Mesodermal cell (in vitro differentiated cells): Measurements from ENCODE around the gene FHIT.

ENCODE experiments used
- H3K27ac ChIP-seq: 2 replicates; pipeline ENCODE4 v1.7.0; 2013; ENCODE audit warnings: mild to moderate bottlenecking, low read depth, low read length, moderate library complexity; ENCODE audit not compliant: severe bottlenecking
- H3K36me3 ChIP-seq: 2 replicates; pipeline ENCODE4 v1.7.1; 2013; ENCODE audit warnings: mild to moderate bottlenecking, low read length, moderate library complexity; ENCODE audit not compliant: control insufficient read depth, insufficient read depth
- H3K4me1 ChIP-seq: one replicate; pipeline ENCODE4 v1.7.1; 2013; ENCODE audit warnings: mild to moderate bottlenecking, low read length; ENCODE audit not compliant: insufficient read depth, control insufficient read depth, poor library complexity, severe bottlenecking
- H3K4me3 ChIP-seq: 2 replicates; pipeline ENCODE4 v1.7.0; 2013; ENCODE audit warnings: low read length, control low read depth, mild to moderate bottlenecking; ENCODE audit not compliant: insufficient read depth, poor library complexity, severe bottlenecking; ENCODE audit errors: extremely low read depth
- H3K9me3 ChIP-seq: 2 replicates; pipeline ENCODE4 v1.7.1; 2013; ENCODE audit warnings: mild to moderate bottlenecking, low read length, moderate library complexity; ENCODE audit not compliant: control insufficient read depth
- WGBS, 2 experiments: methylation state at CpG; one replicate each; pipeline ENCODE4 v1.1.5; 2013; ENCODE audit warnings: missing lambda C conversion rate in 2 of 2; ENCODE audit not compliant: insufficient coverage in 2 of 2; 5-methylcytosine and 5-hydroxymethylcytosine counted together

FHIT gene

GRCh38 chr3:60199306-60199705, 1051.9 kb downstream of the FHIT start:
- Histone ChIP-seq H3K4me3 (no peak overlapping the region), H3K4me1 (no peaks in the 10 kb centered on the region), H3K27ac (no peak overlapping the region), H3K36me3 (no peaks in the 10 kb centered on the region), H3K9me3 (no peaks in the 10 kb centered on the region)
- no CpG with 5 or more reads among the region's 1 CpG for WGBS, 2 experiments

- no peak overlapping the region for H3K4me3 ChIP-seq
- no peaks in the 10 kb centered on the region for H3K4me1 ChIP-seq
- 82 to 100% methylated on average over 1 to 4 of the region's 5 CpGs for WGBS, 2 experiments
- H3K9me3 ChIP-seq: no peaks in the 10 kb centered on the region
- H3K36me3 ChIP-seq: no peaks in the 10 kb centered on the region
- H3K27ac ChIP-seq: no peak overlapping the region
Measured at GRCh38 chr3:60198179-60198720, 1053.0 kb downstream of the FHIT start.

- Histone ChIP-seq H3K27ac (no peak overlapping the region), H3K9me3 (no peaks in the 10 kb centered on the region), H3K4me3 (no peak overlapping the region), H3K4me1 (no peaks in the 10 kb centered on the region), H3K36me3 (no peaks in the 10 kb centered on the region)
- WGBS, 2 experiments: 90 to 94% methylated on average over 2 of the region's 7 CpGs
Measured at GRCh38 chr3:60192297-60193114, 1058.7 kb downstream of the FHIT start.

- 100% methylated on average over 1 of the region's 2 CpGs for WGBS, 2 experiments
- H3K27ac ChIP-seq: no peak overlapping the region
Measured at GRCh38 chr3:60190073-60190472, 1061.2 kb downstream of the FHIT start.

GRCh38 chr3:60189304-60189703, 1061.9 kb downstream of the FHIT start:
- H3K36me3 ChIP-seq: no peaks in the 10 kb centered on the region
- WGBS, 2 experiments: 100% methylated on average over 1 of the region's 3 CpGs
- peaks cover 3% of the 10 kb centered on the region for H3K4me1 ChIP-seq
- H3K4me3 ChIP-seq: no peak overlapping the region
- no peak overlapping the region for H3K27ac ChIP-seq
- no peaks in the 10 kb centered on the region for H3K9me3 ChIP-seq

More at GRCh38 chr3:60190073-60190472, 1061.2 kb downstream of the FHIT start:
- H3K36me3 ChIP-seq: no peaks in the 10 kb centered on the region
- peaks cover 3% of the 10 kb centered on the region for H3K4me1 ChIP-seq
- no peaks in the 10 kb centered on the region for H3K9me3 ChIP-seq
- H3K4me3 ChIP-seq: no peak overlapping the region

- peaks cover 3% of the 10 kb centered on the region for H3K4me1 ChIP-seq
- WGBS, 2 experiments: 76 to 86% methylated on average over 1 to 2 of the region's 2 CpGs
- no peak overlapping the region for H3K4me3 ChIP-seq
- H3K27ac ChIP-seq: no peak overlapping the region
- H3K9me3 ChIP-seq: no peaks in the 10 kb centered on the region
- no peaks in the 10 kb centered on the region for H3K36me3 ChIP-seq
Measured at GRCh38 chr3:60188803-60189202, 1062.4 kb downstream of the FHIT start.

- WGBS, 2 experiments: 91 to 100% methylated on average over 1 to 4 of the region's 4 CpGs
Measured at GRCh38 chr3:60187343-60187742, 1063.9 kb downstream of the FHIT start.

GRCh38 chr3:60186359-60186758, 1064.9 kb downstream of the FHIT start:
- no peak overlapping the region for H3K4me3 ChIP-seq
- no peak overlapping the region for H3K27ac ChIP-seq
- no peaks in the 10 kb centered on the region for H3K9me3 ChIP-seq
- peaks cover 3% of the 10 kb centered on the region for H3K4me1 ChIP-seq
- WGBS, 2 experiments: 77 to 83% methylated on average over 4 of the region's 4 CpGs
- H3K36me3 ChIP-seq: no peaks in the 10 kb centered on the region

More at GRCh38 chr3:60187343-60187742, 1063.9 kb downstream of the FHIT start:
- H3K36me3 ChIP-seq: no peaks in the 10 kb centered on the region
- no peak overlapping the region for H3K4me3 ChIP-seq
- H3K9me3 ChIP-seq: no peaks in the 10 kb centered on the region
- H3K27ac ChIP-seq: no peak overlapping the region
- peaks cover 3% of the 10 kb centered on the region for H3K4me1 ChIP-seq

- WGBS, 2 experiments: 100% methylated on average over 1 of the region's 3 CpGs
- Histone ChIP-seq H3K4me1 (peaks cover 3% of the 10 kb centered on the region), H3K36me3 (no peaks in the 10 kb centered on the region), H3K27ac (no peak overlapping the region), H3K9me3 (no peaks in the 10 kb centered on the region), H3K4me3 (no peak overlapping the region)
Measured at GRCh38 chr3:60185161-60185560, 1066.1 kb downstream of the FHIT start.

GRCh38 chr3:60182697-60183096, 1068.6 kb downstream of the FHIT start:
- Histone ChIP-seq H3K4me3 (no peak overlapping the region), H3K36me3 (no peaks in the 10 kb centered on the region), H3K4me1 (peaks cover 3% of the 10 kb centered on the region), H3K9me3 (no peaks in the 10 kb centered on the region), H3K27ac (no peak overlapping the region)
- WGBS, 2 experiments: no CpG with 5 or more reads among the region's 1 CpG
